GM23338 (cell line): Measurements from ENCODE around the gene DDX27. TPM values are rescaled to one million over a fixed set of nuclear protein-coding genes. Genes with fewer than 3 reads are reported as not detected.
A peak's percentile ranks its signal among the peaks of the same experiment; 100 is the strongest.

ENCODE experiments used
- ATAC-seq: fragments of 200-7000 bp; cut with Tn5 transposase; 3 replicates; pipeline ENCODE4 v1.9.1; 2020
- DNase-seq: peaks from one replicate; pipeline ENCODE4 v3.0.0-alpha.2; 2015; ENCODE audit warnings: low spot score
- H2AFZ ChIP-seq: fragments of 200-600 bp; sonication (generic); 2 replicates; pipeline ENCODE4 v1.8.0; 2016; ENCODE audit warnings: antibody characterized with exemption, mild to moderate bottlenecking, moderate library complexity
- H3F3A ChIP-seq: fragments of 200-600 bp; sonication (generic); replicated peaks from 2 replicates; pipeline ENCODE4 v1.8.0; 2017; ENCODE audit warnings: antibody characterized with exemption, mixed run types, low read depth
- H3K27ac ChIP-seq: fragments of 200-600 bp; sonication (generic); 2 replicates; pipeline ENCODE4 v1.6.1; 2016; ENCODE audit warnings: low read depth
- H3K27me3 ChIP-seq: fragments of 200-600 bp; sonication (generic); 2 replicates; pipeline ENCODE4 v1.8.0; 2016; ENCODE audit warnings: mild to moderate bottlenecking, mixed run types, moderate library complexity; ENCODE audit not compliant: insufficient read depth
- H3K36me3 ChIP-seq: fragments of 200-600 bp; sonication (generic); 2 replicates; pipeline ENCODE4 v1.8.0; 2016; ENCODE audit warnings: mild to moderate bottlenecking; ENCODE audit not compliant: insufficient read depth
- H3K4me1 ChIP-seq: fragments of 200-600 bp; sonication (generic); 2 replicates; pipeline ENCODE4 v1.8.0; 2016; ENCODE audit warnings: mild to moderate bottlenecking, moderate library complexity; ENCODE audit not compliant: insufficient read depth
- H3K4me2 ChIP-seq: fragments of 200-600 bp; sonication (generic); 2 replicates; pipeline ENCODE4 v1.7.1; 2017; ENCODE audit warnings: mixed run types
- H3K4me3 ChIP-seq: fragments of 200-600 bp; sonication (generic); 2 replicates; pipeline ENCODE4 v1.6.1; 2016; ENCODE audit warnings: mixed run types
- H3K79me2 ChIP-seq: fragments of 200-600 bp; sonication (generic); replicated peaks from 2 replicates; pipeline ENCODE4 v1.8.0; 2017; ENCODE audit warnings: mild to moderate bottlenecking; ENCODE audit not compliant: insufficient read depth
- H3K9me2 ChIP-seq: fragments of 200-600 bp; sonication (generic); 2 replicates; pipeline ENCODE4 v1.8.0; 2017; ENCODE audit not compliant: insufficient read depth
- H4K20me1 ChIP-seq: fragments of 200-600 bp; sonication (generic); replicated peaks from 2 replicates; pipeline ENCODE4 v1.8.0; 2017; ENCODE audit warnings: mild to moderate bottlenecking; ENCODE audit not compliant: insufficient read depth
- H3K27ac Mint-ChIP-seq: 2 replicates; pipeline ENCODE4 v1.8.0; 2020; ENCODE audit warnings: inconsistent platforms, mild to moderate bottlenecking, moderate library complexity, mixed read lengths
- H3K27me3 Mint-ChIP-seq: 3 replicates; pipeline ENCODE4 v1.8.0; 2022; ENCODE audit warnings: low read depth, mild to moderate bottlenecking, moderate library complexity, mixed read lengths, inconsistent platforms; ENCODE audit not compliant: insufficient read depth, poor library complexity
- H3K36me3 Mint-ChIP-seq: 3 replicates; pipeline ENCODE4 v1.8.0; 2021; ENCODE audit warnings: low read depth, mild to moderate bottlenecking, inconsistent platforms, moderate library complexity, mixed read lengths
- H3K4me1 Mint-ChIP-seq: 3 replicates; pipeline ENCODE4 v1.8.0; 2020; ENCODE audit warnings: mild to moderate bottlenecking, inconsistent platforms, mixed read lengths
- H3K4me3 Mint-ChIP-seq: 3 replicates; pipeline ENCODE4 v1.8.0; 2021; ENCODE audit warnings: moderate library complexity, mild to moderate bottlenecking, inconsistent platforms, mixed read lengths
- H3K9me3 Mint-ChIP-seq: 3 replicates; pipeline ENCODE4 v1.8.0; 2020; ENCODE audit warnings: moderate library complexity, mild to moderate bottlenecking, inconsistent platforms, mixed read lengths
- CREB1 ChIP-seq: fragments of 250-450 bp; sonication (Bioruptor Pico); IDR thresholded peaks from 2 replicates; pipeline ENCODE4 v1.5.0; 2020; ENCODE audit warnings: low read depth, mild to moderate bottlenecking, moderate library complexity
- EZH2 ChIP-seq: fragments of 200-600 bp; sonication (generic); IDR thresholded peaks from one replicate; pipeline ENCODE4 v1.8.0; 2017; ENCODE audit warnings: antibody characterized with exemption, mild to moderate bottlenecking, low read depth; ENCODE audit not compliant: unreplicated experiment
- NANOG ChIP-seq: IDR thresholded peaks from 2 replicates; pipeline ENCODE4 v1.6.1; 2016; ENCODE audit warnings: antibody characterized with exemption, borderline replicate concordance
- POLR2AphosphoS5 ChIP-seq: IDR thresholded peaks from 2 replicates; pipeline ENCODE4 v1.6.1; 2016; ENCODE audit warnings: antibody characterized with exemption, low read depth
- polyA plus RNA-seq: library from polyadenylated mRNA; unstranded; fragments of >200 nt; fragmentation: Nextera tagmentation; extraction: Ambion mirVana; gene quantifications from 2 replicates; pipeline ENCODE4 v1.2.1, GENCODE V29; 2016
- total RNA-seq: library from RNA; depleted of rRNA; stranded (reverse); fragments of >200 nt; shearing (Covaris generic); gene quantifications from 2 replicates; pipeline ENCODE4 v1.2.3, GENCODE V29; 2014
- TF ChIP-seq, protein P1 (sequence below): IDR thresholded peaks from one replicate; pipeline ENCODE4 v1.6.1; 2018; ENCODE audit warnings: antibody characterized with exemption; ENCODE audit not compliant: unreplicated experiment
- TF ChIP-seq, protein P2 (sequence below): fragments of 250-450 bp; sonication (Bioruptor Pico); IDR thresholded peaks from 2 replicates; pipeline ENCODE4 v1.5.0; 2020; ENCODE audit warnings: mild to moderate bottlenecking, moderate library complexity

Gene DDX27
- total and polyA plus RNA-seq, 2 experiments from 2014 or later, result 53.3 to 81.3 TPM

DNA sequence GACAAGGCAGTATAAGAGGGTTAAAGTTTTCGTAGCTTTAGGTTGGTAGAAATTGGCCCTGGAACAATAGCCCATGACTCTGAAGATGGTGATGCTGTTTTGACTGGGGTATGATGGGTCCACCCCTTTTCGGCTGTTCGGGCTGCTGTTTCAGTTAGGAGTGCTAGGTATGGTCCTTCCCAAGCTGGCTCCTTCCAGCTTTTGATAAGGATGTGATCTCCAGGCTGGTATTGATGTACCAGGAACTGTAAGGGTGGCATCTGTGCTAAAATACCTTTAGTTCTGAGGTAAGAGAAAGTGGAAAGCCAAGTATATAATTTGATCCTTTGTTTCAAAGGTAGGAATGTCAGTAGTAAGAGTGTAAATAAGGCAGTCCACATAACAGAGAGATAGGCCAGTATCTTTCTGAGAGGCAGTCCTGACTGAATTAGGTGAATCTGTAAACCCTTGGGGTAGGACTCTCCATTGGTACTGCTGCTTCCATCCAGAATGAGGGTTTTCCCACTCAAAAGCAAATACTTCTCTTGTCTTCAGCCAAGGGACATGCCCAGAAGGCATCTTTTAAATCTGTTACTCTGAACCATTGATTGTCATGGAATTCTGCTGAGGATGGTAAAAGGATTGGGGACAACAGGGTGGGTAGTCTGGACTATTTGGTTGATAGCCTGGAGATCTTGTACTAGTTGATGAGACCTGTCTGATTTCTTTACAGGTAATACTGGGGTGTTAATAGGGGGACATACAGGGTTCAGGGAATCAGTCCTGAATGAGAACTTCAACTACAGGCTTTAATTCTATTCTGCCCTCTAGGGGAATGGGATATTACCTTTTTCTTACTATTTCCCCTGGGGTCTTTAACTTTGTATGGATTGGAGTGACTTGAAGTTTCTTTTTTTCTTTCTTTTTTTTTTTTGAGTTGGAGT is 64.7 kb downstream of the DDX27 start:
- peaks cover 44% of the 10 kb centered on the region for H3K4me1 ChIP-seq
- H3K79me2 ChIP-seq, result peaks cover 88% of the 10 kb centered on the region
- H2AFZ ChIP-seq, result no peak overlapping the region
- DNase-seq (no peak), ATAC-seq (no peak; the same call in 2 of the 3 replicates)
- peaks cover 69% of the 10 kb centered on the region for H3K9me3 Mint-ChIP-seq
- peaks cover 72% of the 10 kb centered on the region for H3K4me1 Mint-ChIP-seq
- H3K4me2 ChIP-seq, result peak overlapping the region; percentile 85
- H3K27me3 Mint-ChIP-seq, result peaks cover 80% of the 10 kb centered on the region
- no peak for TF ChIP-seq CREB1
- TF ChIP-seq, protein P1, sequence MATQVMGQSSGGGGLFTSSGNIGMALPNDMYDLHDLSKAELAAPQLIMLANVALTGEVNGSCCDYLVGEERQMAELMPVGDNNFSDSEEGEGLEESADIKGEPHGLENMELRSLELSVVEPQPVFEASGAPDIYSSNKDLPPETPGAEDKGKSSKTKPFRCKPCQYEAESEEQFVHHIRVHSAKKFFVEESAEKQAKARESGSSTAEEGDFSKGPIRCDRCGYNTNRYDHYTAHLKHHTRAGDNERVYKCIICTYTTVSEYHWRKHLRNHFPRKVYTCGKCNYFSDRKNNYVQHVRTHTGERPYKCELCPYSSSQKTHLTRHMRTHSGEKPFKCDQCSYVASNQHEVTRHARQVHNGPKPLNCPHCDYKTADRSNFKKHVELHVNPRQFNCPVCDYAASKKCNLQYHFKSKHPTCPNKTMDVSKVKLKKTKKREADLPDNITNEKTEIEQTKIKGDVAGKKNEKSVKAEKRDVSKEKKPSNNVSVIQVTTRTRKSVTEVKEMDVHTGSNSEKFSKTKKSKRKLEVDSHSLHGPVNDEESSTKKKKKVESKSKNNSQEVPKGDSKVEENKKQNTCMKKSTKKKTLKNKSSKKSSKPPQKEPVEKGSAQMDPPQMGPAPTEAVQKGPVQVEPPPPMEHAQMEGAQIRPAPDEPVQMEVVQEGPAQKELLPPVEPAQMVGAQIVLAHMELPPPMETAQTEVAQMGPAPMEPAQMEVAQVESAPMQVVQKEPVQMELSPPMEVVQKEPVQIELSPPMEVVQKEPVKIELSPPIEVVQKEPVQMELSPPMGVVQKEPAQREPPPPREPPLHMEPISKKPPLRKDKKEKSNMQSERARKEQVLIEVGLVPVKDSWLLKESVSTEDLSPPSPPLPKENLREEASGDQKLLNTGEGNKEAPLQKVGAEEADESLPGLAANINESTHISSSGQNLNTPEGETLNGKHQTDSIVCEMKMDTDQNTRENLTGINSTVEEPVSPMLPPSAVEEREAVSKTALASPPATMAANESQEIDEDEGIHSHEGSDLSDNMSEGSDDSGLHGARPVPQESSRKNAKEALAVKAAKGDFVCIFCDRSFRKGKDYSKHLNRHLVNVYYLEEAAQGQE, result no peak
- peak; percentile 17 for TF ChIP-seq POLR2AphosphoS5
- peaks cover 98% of the 10 kb centered on the region for H3F3A ChIP-seq
- H3K36me3 Mint-ChIP-seq, result peaks cover 100% of the 10 kb centered on the region
- peak overlapping the region; percentile 99 for H3K27ac Mint-ChIP-seq
- peak overlapping the region; percentile 93 for H3K27ac ChIP-seq
- H3K4me3 ChIP-seq, result peak overlapping the region; percentile 100
- peaks cover 85% of the 10 kb centered on the region for H4K20me1 ChIP-seq
- H3K4me3 Mint-ChIP-seq, result peak overlapping the region; percentile 100
- no peaks in the 10 kb centered on the region for H3K27me3 ChIP-seq
- H3K9me2 ChIP-seq, result no peaks in the 10 kb centered on the region
- peaks cover 99% of the 10 kb centered on the region for H3K36me3 ChIP-seq

DNA sequence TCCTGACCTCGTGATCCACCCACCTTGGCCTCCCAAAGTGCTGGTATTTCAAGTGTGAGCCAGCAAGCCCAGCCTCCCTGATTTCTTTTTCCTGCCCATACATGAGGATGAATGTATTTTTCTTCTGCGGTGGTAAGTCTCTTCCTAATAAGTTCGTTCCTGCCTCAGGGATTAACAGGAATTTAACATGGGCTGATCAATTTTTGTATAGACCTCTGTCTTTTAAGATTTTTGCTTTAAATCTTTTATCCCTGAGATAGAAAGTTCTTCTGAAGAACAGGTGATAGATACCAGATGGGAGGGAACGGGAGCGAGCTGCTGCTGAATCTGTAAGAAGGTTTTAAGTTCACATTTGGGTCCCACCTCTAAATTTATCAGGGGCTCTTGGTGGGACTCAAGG is 65.6 kb downstream of the DDX27 start:
- Mint-ChIP-seq H3K36me3 (peaks cover 100% of the 10 kb centered on the region), H3K4me1 (peaks cover 76% of the 10 kb centered on the region), H3K27ac (peak overlapping the region; percentile 83), H3K9me3 (peaks cover 63% of the 10 kb centered on the region), H3K4me3 (peak overlapping the region; percentile 100), H3K27me3 (peaks cover 77% of the 10 kb centered on the region)
- peak overlapping the region; percentile 93 for H3K27ac ChIP-seq
- H3K4me1 ChIP-seq, result peaks cover 44% of the 10 kb centered on the region
- DNase-seq (no peak), ATAC-seq (no peak)
- H3K79me2 ChIP-seq, result peaks cover 79% of the 10 kb centered on the region
- H3F3A ChIP-seq, result peaks cover 98% of the 10 kb centered on the region
- peak overlapping the region; percentile 85 for H3K4me2 ChIP-seq
- no peaks in the 10 kb centered on the region for H3K9me2 ChIP-seq
- peaks cover 99% of the 10 kb centered on the region for H3K36me3 ChIP-seq
- peak overlapping the region; percentile 100 for H3K4me3 ChIP-seq
- no peaks in the 10 kb centered on the region for H3K27me3 ChIP-seq
- peaks cover 76% of the 10 kb centered on the region for H4K20me1 ChIP-seq
- H2AFZ ChIP-seq, result no peak overlapping the region
- TF ChIP-seq NANOG (no peak), EZH2 (no peak)
- TF ChIP-seq, protein P1, result no peak
- TF ChIP-seq, protein P2, sequence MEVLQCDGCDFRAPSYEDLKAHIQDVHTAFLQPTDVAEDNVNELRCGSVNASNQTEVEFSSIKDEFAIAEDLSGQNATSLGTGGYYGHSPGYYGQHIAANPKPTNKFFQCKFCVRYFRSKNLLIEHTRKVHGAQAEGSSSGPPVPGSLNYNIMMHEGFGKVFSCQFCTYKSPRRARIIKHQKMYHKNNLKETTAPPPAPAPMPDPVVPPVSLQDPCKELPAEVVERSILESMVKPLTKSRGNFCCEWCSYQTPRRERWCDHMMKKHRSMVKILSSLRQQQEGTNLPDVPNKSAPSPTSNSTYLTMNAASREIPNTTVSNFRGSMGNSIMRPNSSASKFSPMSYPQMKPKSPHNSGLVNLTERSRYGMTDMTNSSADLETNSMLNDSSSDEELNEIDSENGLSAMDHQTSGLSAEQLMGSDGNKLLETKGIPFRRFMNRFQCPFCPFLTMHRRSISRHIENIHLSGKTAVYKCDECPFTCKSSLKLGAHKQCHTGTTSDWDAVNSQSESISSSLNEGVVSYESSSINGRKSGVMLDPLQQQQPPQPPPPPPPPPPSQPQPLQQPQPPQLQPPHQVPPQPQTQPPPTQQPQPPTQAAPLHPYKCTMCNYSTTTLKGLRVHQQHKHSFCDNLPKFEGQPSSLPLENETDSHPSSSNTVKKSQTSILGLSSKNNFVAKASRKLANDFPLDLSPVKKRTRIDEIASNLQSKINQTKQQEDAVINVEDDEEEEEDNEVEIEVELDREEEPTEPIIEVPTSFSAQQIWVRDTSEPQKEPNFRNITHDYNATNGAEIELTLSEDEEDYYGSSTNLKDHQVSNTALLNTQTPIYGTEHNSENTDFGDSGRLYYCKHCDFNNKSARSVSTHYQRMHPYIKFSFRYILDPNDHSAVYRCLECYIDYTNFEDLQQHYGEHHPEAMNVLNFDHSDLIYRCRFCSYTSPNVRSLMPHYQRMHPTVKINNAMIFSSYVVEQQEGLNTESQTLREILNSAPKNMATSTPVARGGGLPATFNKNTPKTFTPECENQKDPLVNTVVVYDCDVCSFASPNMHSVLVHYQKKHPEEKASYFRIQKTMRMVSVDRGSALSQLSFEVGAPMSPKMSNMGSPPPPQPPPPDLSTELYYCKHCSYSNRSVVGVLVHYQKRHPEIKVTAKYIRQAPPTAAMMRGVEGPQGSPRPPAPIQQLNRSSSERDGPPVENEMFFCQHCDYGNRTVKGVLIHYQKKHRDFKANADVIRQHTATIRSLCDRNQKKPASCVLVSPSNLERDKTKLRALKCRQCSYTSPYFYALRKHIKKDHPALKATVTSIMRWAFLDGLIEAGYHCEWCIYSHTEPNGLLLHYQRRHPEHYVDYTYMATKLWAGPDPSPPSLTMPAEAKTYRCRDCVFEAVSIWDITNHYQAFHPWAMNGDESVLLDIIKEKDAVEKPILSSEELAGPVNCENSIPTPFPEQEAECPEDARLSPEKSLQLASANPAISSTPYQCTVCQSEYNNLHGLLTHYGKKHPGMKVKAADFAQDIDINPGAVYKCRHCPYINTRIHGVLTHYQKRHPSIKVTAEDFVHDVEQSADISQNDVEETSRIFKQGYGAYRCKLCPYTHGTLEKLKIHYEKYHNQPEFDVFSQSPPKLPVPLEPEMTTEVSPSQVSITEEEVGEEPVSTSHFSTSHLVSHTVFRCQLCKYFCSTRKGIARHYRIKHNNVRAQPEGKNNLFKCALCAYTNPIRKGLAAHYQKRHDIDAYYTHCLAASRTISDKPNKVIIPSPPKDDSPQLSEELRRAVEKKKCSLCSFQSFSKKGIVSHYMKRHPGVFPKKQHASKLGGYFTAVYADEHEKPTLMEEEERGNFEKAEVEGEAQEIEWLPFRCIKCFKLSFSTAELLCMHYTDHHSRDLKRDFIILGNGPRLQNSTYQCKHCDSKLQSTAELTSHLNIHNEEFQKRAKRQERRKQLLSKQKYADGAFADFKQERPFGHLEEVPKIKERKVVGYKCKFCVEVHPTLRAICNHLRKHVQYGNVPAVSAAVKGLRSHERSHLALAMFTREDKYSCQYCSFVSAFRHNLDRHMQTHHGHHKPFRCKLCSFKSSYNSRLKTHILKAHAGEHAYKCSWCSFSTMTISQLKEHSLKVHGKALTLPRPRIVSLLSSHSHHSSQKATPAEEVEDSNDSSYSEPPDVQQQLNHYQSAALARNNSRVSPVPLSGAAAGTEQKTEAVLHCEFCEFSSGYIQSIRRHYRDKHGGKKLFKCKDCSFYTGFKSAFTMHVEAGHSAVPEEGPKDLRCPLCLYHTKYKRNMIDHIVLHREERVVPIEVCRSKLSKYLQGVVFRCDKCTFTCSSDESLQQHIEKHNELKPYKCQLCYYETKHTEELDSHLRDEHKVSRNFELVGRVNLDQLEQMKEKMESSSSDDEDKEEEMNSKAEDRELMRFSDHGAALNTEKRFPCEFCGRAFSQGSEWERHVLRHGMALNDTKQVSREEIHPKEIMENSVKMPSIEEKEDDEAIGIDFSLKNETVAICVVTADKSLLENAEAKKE, result no peak
